PFSK-1 (cell line): ENCODE results near the gene UNC5C.

ENCODE experiments used
- FOXP2 ChIP-seq: optimal IDR thresholded peaks from 2 replicates; pipeline ENCODE3; 2011; ENCODE audit warnings: borderline replicate concordance, control low read depth, inconsistent platforms; ENCODE audit not compliant: insufficient read depth; ENCODE audit errors: extremely low read length, extremely low read depth
- POLR2AphosphoS5 ChIP-seq: IDR thresholded peaks from 2 replicates; pipeline ENCODE4 v1.6.1; 2012; ENCODE audit warnings: low read depth, mild to moderate bottlenecking, control low read depth, low read length, moderate library complexity
- SIN3A ChIP-seq: IDR thresholded peaks from 2 replicates; pipeline ENCODE4 v1.6.1; 2012; ENCODE audit warnings: mild to moderate bottlenecking, low read length, moderate library complexity, borderline replicate concordance; ENCODE audit not compliant: insufficient read depth
- TAF1 ChIP-seq: IDR thresholded peaks from 2 replicates; pipeline ENCODE4 v1.6.1; 2012; ENCODE audit warnings: low read length, control low read depth, borderline replicate concordance; ENCODE audit not compliant: insufficient read depth
- TF ChIP-seq, protein P1 (sequence below), 2 experiments: IDR thresholded peaks; 2 replicates each; pipeline versions ENCODE4 v1.6.1 to v1.8.0; 2011 to 2012; ENCODE audit warnings: low read depth in 2 of 2, low read length in 2 of 2, control low read depth in 1 of 2, inconsistent platforms in 1 of 2, mild to moderate bottlenecking in 1 of 2, moderate library complexity in 1 of 2; ENCODE audit not compliant: insufficient read depth in 1 of 2

DNA sequence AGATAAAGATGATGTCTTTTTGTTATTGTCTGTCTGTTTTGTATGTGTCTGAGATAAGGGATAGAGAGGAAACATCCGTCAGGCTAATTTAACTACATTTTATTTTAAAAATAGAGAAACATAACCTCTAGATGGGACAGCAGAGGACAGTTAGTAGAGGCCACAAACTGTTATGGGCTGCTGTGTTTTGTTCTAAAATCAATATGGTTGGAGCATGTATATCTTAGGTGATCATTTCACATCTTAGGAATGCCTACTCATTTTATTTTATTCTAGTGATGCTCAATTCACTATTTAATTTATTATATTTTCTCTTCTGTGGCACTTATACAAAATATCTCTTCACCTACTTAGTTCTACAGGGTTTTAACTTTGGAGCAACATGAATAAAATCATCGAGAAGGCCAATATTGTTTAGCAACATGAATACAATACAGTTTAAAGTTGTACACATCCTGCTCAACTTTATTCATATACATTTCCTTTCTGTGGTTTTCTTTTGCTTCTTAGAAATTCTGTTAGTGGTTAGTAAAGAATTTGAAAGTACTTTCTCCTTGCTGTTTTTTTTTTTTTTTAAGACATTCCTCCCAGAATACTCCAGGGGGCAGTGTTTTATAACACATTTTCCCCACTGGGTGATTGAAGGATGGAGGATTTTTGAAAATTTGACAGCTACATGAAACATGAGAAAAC lies 392.9 kb downstream of the UNC5C start:
- TF ChIP-seq TAF1 = no peak
- TF ChIP-seq POLR2AphosphoS5 = no peak
- no peak for TF ChIP-seq SIN3A
- TF ChIP-seq, protein P1, sequence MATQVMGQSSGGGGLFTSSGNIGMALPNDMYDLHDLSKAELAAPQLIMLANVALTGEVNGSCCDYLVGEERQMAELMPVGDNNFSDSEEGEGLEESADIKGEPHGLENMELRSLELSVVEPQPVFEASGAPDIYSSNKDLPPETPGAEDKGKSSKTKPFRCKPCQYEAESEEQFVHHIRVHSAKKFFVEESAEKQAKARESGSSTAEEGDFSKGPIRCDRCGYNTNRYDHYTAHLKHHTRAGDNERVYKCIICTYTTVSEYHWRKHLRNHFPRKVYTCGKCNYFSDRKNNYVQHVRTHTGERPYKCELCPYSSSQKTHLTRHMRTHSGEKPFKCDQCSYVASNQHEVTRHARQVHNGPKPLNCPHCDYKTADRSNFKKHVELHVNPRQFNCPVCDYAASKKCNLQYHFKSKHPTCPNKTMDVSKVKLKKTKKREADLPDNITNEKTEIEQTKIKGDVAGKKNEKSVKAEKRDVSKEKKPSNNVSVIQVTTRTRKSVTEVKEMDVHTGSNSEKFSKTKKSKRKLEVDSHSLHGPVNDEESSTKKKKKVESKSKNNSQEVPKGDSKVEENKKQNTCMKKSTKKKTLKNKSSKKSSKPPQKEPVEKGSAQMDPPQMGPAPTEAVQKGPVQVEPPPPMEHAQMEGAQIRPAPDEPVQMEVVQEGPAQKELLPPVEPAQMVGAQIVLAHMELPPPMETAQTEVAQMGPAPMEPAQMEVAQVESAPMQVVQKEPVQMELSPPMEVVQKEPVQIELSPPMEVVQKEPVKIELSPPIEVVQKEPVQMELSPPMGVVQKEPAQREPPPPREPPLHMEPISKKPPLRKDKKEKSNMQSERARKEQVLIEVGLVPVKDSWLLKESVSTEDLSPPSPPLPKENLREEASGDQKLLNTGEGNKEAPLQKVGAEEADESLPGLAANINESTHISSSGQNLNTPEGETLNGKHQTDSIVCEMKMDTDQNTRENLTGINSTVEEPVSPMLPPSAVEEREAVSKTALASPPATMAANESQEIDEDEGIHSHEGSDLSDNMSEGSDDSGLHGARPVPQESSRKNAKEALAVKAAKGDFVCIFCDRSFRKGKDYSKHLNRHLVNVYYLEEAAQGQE (IDR thresholded peaks at IDR 0.05; ENCODE audit: insufficient read depth in 1 of 2, low read depth in 2 of 2, low read length in 2 of 2) = no peak
- no peak for TF ChIP-seq FOXP2
